ENCODE measurements around the gene SAV1.
"Not testable (repeated sequence)": the region's sequence is repeated elsewhere in the genome, so short reads cannot be mapped to it uniquely, and the experiment has no call there.

SAV1 gene

DNA sequence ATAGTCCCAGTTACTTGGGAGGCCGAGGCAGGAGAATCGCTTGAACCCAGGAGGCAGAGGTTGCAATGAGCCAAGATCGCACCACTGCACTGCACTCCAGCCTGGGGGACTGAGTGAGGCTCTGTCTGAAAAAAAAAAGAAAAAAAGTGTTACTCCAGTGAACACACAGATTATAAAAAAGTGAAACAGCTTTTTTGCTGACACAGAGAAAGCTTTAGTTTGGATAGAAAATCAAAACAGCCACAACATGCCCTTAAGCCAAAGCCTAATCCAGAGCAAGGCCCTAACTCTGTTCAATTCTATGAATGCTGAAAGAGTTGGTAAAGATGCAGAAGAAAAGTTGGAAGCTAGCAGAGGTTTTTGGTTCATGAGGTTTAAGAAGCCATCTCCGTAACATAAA is 43.2 kb downstream of the SAV1 start:
- H3K9ac ChIP-seq (ENCODE audit: low read length); H3K4me1 ChIP-seq (ENCODE audit: control insufficient read depth, insufficient read depth, low read length); H3K4me3 ChIP-seq (ENCODE audit: low read depth, low read length); H3K27me3 ChIP-seq (ENCODE audit: control insufficient read depth, insufficient read depth, low read length); H3K9me3 ChIP-seq (ENCODE audit: control insufficient read depth, insufficient read depth, low read depth, low read length); H3K27ac ChIP-seq (ENCODE audit: low read depth, low read length); H3K36me3 ChIP-seq (ENCODE audit: control insufficient read depth, insufficient read depth, low read length): not testable (repeated sequence)

DNA sequence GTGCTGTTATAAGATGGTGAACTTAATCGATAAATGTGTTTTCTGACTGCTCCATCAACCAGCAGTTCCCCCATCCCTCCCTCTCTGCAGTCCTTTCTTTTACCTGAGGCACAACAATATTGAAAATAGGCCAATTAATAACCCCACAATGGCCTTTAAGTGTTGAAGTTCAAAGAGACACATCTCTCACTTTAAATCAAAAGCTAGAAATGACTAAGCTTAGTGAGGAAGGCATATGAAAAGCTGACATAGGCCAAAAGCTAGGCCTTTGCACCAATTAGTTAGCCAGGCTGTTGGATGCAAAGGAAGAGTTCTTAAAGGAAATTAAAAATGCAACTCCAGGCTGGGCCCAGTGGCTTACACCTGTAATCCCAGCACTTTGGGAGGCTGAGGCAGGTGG is 43.7 kb downstream of the SAV1 start:
- H3K9me3 ChIP-seq (ENCODE audit: control insufficient read depth, insufficient read depth, low read depth, low read length): no peaks in the 10 kb centered on the region
- H3K9ac ChIP-seq (ENCODE audit: low read length): no peak overlapping the region
- no peaks in the 10 kb centered on the region for H3K27me3 ChIP-seq (ENCODE audit: control insufficient read depth, insufficient read depth, low read length)
- H3K4me3 ChIP-seq (ENCODE audit: low read depth, low read length): no peak overlapping the region
- H3K4me1 ChIP-seq (ENCODE audit: control insufficient read depth, insufficient read depth, low read length): no peaks in the 10 kb centered on the region
- no peak overlapping the region for H3K27ac ChIP-seq (ENCODE audit: low read depth, low read length)
- H3K36me3 ChIP-seq (ENCODE audit: control insufficient read depth, insufficient read depth, low read length): no peaks in the 10 kb centered on the region

DNA sequence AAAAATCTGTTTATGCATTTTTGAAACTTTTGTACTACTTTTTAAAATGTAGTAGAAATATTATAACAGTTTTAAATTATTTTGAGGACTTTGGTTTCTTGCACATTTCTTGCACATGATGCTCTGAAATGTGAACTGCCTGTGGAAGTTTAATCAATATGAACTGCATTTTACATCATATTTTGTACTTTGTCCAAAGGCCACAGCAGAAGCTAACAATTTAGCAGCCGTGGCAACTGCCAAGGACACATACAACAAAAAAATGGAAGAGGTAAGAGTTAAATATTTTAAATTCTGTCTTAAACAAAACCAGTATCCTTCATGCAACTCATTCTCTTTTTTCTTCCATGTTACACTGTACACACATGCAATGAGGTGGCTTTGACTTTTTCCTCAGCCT is 45.1 kb downstream of the SAV1 start:
- Histone ChIP-seq H3K9me3 (ENCODE audit: control insufficient read depth, insufficient read depth, low read depth, low read length) (no peaks in the 10 kb centered on the region), H3K9ac (ENCODE audit: low read length) (no peak overlapping the region), H3K4me1 (ENCODE audit: control insufficient read depth, insufficient read depth, low read length) (no peaks in the 10 kb centered on the region), H3K27ac (ENCODE audit: low read depth, low read length) (no peak overlapping the region), H3K4me3 (ENCODE audit: low read depth, low read length) (no peak overlapping the region), H3K36me3 (ENCODE audit: control insufficient read depth, insufficient read depth, low read length) (no peaks in the 10 kb centered on the region), H3K27me3 (ENCODE audit: control insufficient read depth, insufficient read depth, low read length) (no peaks in the 10 kb centered on the region)

DNA sequence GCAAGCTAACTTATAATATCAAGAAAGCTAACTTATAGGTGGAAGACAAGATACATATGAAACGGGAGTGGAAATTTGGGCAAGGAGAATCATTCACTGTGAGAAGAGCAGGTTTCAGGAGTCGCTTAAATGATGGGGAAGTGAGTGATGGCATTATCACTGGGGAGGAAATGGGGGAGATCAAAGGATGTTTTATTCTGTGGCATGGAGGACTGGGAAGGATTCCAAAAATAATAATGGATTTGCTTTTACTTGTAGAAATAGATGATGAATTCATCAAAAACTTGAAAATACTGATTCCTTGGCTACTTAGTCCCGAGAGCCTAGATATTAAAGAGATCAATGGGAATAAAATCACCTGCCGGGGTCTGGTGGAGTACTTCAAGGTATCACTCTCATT is 47.8 kb downstream of the SAV1 start:
- Histone ChIP-seq H3K4me1 (ENCODE audit: control insufficient read depth, insufficient read depth, low read length) (no peaks in the 10 kb centered on the region), H3K27me3 (ENCODE audit: control insufficient read depth, insufficient read depth, low read length) (no peaks in the 10 kb centered on the region), H3K9ac (ENCODE audit: low read length) (no peak overlapping the region), H3K27ac (ENCODE audit: low read depth, low read length) (no peak overlapping the region), H3K36me3 (ENCODE audit: control insufficient read depth, insufficient read depth, low read length) (no peaks in the 10 kb centered on the region), H3K9me3 (ENCODE audit: control insufficient read depth, insufficient read depth, low read depth, low read length) (no peaks in the 10 kb centered on the region), H3K4me3 (ENCODE audit: low read depth, low read length) (no peak overlapping the region)

DNA sequence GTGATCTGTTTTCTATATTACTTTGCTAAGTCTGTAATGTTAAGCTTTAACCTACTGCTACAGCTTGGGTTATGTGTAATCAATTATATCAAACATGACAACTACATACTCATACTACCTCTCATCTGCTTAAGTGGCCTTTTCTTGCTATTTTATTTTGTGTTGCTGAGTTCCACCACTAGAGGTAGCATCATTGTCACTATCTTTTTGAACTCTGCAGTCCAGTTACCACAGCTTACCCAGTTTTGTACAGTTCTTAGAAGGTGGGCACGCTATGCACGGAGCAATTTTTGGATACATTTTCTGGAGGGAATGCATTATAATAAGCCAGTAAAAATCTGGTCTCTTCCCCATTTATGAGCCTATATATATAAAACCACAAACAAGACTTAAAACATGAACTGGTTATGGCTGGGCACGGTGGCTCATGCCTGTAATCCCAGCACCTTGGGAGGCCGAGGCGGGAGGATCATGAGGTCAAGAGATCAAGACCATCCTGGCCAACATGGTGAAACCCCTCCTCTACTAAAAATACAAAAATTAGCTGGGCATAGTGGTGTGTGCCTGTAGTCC is 48.5 kb downstream of the SAV1 start:
- H3K4me1 ChIP-seq (ENCODE audit: control insufficient read depth, insufficient read depth, low read length): no peaks in the 10 kb centered on the region
- H3K9me3 ChIP-seq (ENCODE audit: control insufficient read depth, insufficient read depth, low read depth, low read length): no peaks in the 10 kb centered on the region
- H3K36me3 ChIP-seq (ENCODE audit: control insufficient read depth, insufficient read depth, low read length): no peaks in the 10 kb centered on the region
- no peak overlapping the region for H3K4me3 ChIP-seq (ENCODE audit: low read depth, low read length)
- no peak overlapping the region for H3K27ac ChIP-seq (ENCODE audit: low read depth, low read length)
- no peak overlapping the region for H3K9ac ChIP-seq (ENCODE audit: low read length)
- no peaks in the 10 kb centered on the region for H3K27me3 ChIP-seq (ENCODE audit: control insufficient read depth, insufficient read depth, low read length)

DNA sequence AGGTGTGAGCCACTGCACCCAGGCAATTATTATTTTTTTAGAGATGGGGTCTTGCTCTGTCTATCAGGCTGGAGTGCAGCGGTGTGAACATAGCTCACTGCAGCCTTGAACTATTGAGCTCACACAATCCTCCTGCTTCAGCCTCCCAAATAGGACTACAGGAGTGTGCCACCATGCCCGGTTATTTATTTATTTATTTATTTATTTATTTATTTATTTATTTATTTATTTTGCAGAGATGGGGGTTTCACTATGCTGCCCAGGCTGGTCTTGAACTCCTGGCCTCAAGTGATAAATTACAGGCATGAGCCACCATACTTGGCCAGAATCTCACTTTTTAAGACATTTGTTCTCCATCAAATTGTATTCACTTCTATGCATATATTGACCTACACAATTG is 51.8 kb downstream of the SAV1 start:
- Histone ChIP-seq H3K27me3 (ENCODE audit: control insufficient read depth, insufficient read depth, low read length) (no peaks in the 10 kb centered on the region), H3K9me3 (ENCODE audit: control insufficient read depth, insufficient read depth, low read depth, low read length) (no peaks in the 10 kb centered on the region), H3K27ac (ENCODE audit: low read depth, low read length) (no peak overlapping the region), H3K9ac (ENCODE audit: low read length) (no peak overlapping the region), H3K4me3 (ENCODE audit: low read depth, low read length) (no peak overlapping the region), H3K4me1 (ENCODE audit: control insufficient read depth, insufficient read depth, low read length) (no peaks in the 10 kb centered on the region), H3K36me3 (ENCODE audit: control insufficient read depth, insufficient read depth, low read length) (no peaks in the 10 kb centered on the region)

DNA sequence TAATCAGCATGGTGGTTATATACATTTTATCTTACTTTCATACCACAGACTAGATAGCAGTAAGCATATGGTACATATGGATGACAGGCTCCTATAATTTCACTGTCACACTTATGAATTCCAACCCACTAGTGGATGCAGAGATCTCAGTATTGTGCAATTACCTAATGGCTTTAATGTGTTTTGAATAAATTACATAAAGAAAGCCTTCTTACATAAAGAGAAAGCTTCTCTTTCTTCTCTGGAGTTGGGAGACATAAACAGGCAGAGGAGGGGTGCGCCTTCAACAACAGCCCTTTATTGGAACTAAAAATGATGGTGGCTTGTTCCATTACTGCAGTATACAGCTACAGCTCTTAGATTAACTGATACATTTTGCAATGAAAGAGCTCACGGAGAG is 52.6 kb downstream of the SAV1 start:
- no peaks in the 10 kb centered on the region for H3K36me3 ChIP-seq (ENCODE audit: control insufficient read depth, insufficient read depth, low read length)
- H3K27me3 ChIP-seq (ENCODE audit: control insufficient read depth, insufficient read depth, low read length): no peaks in the 10 kb centered on the region
- no peaks in the 10 kb centered on the region for H3K9me3 ChIP-seq (ENCODE audit: control insufficient read depth, insufficient read depth, low read depth, low read length)
- no peak overlapping the region for H3K4me3 ChIP-seq (ENCODE audit: low read depth, low read length)
- H3K27ac ChIP-seq (ENCODE audit: low read depth, low read length): no peak overlapping the region
- H3K4me1 ChIP-seq (ENCODE audit: control insufficient read depth, insufficient read depth, low read length): no peaks in the 10 kb centered on the region
- H3K9ac ChIP-seq (ENCODE audit: low read length): no peak overlapping the region

DNA sequence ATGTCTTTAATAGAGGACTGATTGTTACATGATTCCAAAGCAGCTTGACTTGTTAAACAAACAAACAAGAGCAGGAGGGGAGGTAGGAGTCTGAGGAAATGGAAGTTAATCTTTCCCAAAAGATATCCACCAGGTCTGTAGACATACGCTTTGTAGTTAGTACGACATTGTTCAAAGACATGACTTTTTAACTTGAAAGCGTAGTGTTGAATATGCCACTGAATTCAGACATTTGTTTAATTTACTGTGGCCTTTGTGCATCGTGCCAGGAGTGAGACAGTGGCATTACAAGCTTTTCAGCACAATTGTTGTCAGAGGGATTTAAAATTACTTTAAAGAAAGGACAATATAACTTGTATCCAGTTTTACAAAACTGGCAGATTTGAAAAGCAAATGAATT is 53.0 kb downstream of the SAV1 start:
- no peak overlapping the region for H3K4me3 ChIP-seq (ENCODE audit: low read depth, low read length)
- no peaks in the 10 kb centered on the region for H3K36me3 ChIP-seq (ENCODE audit: control insufficient read depth, insufficient read depth, low read length)
- H3K27me3 ChIP-seq (ENCODE audit: control insufficient read depth, insufficient read depth, low read length): no peaks in the 10 kb centered on the region
- no peak overlapping the region for H3K27ac ChIP-seq (ENCODE audit: low read depth, low read length)
- H3K9me3 ChIP-seq (ENCODE audit: control insufficient read depth, insufficient read depth, low read depth, low read length): no peaks in the 10 kb centered on the region
- no peaks in the 10 kb centered on the region for H3K4me1 ChIP-seq (ENCODE audit: control insufficient read depth, insufficient read depth, low read length)
- no peak overlapping the region for H3K9ac ChIP-seq (ENCODE audit: low read length)

DNA sequence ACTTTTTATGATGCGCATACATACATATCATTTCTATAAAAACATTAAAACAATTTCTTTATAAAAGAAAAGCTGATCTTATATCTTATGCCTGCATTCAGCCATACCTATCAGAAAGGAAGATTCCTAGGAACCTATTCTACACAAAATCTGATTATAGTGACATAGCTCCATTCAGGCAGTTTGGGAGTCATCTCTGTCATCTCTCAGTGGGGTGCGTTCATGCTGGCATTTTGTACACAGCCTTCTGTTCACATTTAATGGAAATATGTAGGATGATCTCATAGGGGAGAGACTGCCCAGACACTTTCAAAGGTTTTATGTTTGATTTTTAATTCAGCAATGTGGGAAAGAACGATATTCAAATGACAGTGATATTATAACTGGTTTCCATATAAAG is 55.3 kb downstream of the SAV1 start:
- Histone ChIP-seq H3K9me3 (ENCODE audit: control insufficient read depth, insufficient read depth, low read depth, low read length) (no peaks in the 10 kb centered on the region), H3K4me1 (ENCODE audit: control insufficient read depth, insufficient read depth, low read length) (no peaks in the 10 kb centered on the region), H3K9ac (ENCODE audit: low read length) (no peak overlapping the region), H3K27me3 (ENCODE audit: control insufficient read depth, insufficient read depth, low read length) (no peaks in the 10 kb centered on the region), H3K36me3 (ENCODE audit: control insufficient read depth, insufficient read depth, low read length) (no peaks in the 10 kb centered on the region), H3K27ac (ENCODE audit: low read depth, low read length) (no peak overlapping the region), H3K4me3 (ENCODE audit: low read depth, low read length) (no peak overlapping the region)

DNA sequence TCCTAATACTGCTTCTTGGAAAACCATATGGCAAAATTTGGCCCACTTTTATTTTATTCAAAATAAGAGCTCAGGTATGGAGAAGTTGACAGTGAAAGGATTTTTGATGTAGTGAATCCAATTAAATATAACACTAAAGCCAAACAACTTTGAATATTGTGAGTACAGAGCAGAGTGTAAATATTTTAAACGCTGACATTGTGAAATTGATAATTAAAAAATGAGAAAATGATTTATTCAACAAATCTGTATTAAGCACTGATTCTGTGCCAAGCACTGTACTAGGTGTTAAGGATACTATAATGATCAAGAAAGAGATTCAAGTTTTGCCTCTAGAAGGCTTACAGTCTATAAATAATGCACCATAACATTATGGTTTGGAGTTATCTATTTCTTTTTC is 57.6 kb downstream of the SAV1 start:
- no peaks in the 10 kb centered on the region for H3K9me3 ChIP-seq (ENCODE audit: control insufficient read depth, insufficient read depth, low read depth, low read length)
- H3K4me3 ChIP-seq (ENCODE audit: low read depth, low read length): no peak overlapping the region
- no peak overlapping the region for H3K9ac ChIP-seq (ENCODE audit: low read length)
- H3K27me3 ChIP-seq (ENCODE audit: control insufficient read depth, insufficient read depth, low read length): no peaks in the 10 kb centered on the region
- no peaks in the 10 kb centered on the region for H3K36me3 ChIP-seq (ENCODE audit: control insufficient read depth, insufficient read depth, low read length)
- no peak overlapping the region for H3K27ac ChIP-seq (ENCODE audit: low read depth, low read length)
- H3K4me1 ChIP-seq (ENCODE audit: control insufficient read depth, insufficient read depth, low read length): no peaks in the 10 kb centered on the region

DNA sequence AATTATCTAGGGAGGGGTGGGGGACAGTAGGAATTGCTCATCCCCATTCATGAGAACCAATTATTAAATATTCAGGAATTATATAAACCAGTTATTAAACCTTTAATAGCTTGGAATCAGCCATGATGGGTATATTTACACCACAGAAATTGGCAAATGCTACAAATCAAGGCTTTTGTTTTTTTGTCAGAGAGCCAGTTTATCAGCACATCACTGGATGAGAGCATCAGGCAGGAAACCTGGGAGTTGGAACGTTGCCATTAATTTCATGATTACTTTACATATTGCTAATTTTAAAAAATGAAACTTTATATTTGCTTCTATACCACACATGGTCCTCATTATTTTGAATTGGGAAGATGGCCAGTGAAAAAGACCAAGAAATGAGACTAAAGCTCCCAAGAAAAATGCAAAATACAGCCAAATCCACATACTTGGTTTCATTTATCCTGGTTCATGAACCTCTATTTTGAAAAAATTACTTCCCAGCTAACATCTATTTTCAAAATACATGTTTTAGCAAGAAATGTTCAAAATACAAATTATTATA is 59.7 kb downstream of the SAV1 start:
- Histone ChIP-seq H3K27ac (ENCODE audit: low read depth, low read length) (no peak overlapping the region), H3K9ac (ENCODE audit: low read length) (no peak overlapping the region), H3K36me3 (ENCODE audit: control insufficient read depth, insufficient read depth, low read length) (no peaks in the 10 kb centered on the region)

DNA sequence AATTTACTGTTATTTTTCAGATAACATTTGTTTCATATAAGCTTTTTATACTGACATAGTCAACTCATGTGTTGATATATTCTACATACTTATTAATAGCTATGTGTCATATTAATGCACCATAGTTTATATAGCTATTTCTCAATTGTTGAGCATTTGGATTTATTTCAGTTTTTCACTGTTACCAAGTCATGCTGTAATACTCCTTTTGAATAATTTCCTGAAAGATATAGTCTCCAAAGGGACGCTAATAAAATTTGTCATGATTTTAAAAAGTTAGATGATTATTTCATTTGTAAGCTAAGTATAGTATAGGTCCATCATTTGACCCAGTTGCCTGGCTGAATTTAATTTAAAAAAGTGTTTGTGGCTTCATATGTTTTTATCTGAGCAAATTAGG is 60.3 kb downstream of the SAV1 start:
- Histone ChIP-seq H3K27ac (ENCODE audit: low read depth, low read length) (no peak overlapping the region), H3K4me1 (ENCODE audit: control insufficient read depth, insufficient read depth, low read length) (no peaks in the 10 kb centered on the region), H3K4me3 (ENCODE audit: low read depth, low read length) (no peak overlapping the region), H3K9ac (ENCODE audit: low read length) (no peak overlapping the region), H3K27me3 (ENCODE audit: control insufficient read depth, insufficient read depth, low read length) (no peaks in the 10 kb centered on the region), H3K36me3 (ENCODE audit: control insufficient read depth, insufficient read depth, low read length) (no peaks in the 10 kb centered on the region), H3K9me3 (ENCODE audit: control insufficient read depth, insufficient read depth, low read depth, low read length) (no peaks in the 10 kb centered on the region)

More for the DNA sequence above, 59.7 kb downstream of the SAV1 start:
- no peaks in the 10 kb centered on the region for H3K9me3 ChIP-seq (ENCODE audit: control insufficient read depth, insufficient read depth, low read depth, low read length)
- H3K27me3 ChIP-seq (ENCODE audit: control insufficient read depth, insufficient read depth, low read length): no peaks in the 10 kb centered on the region
- H3K4me3 ChIP-seq (ENCODE audit: low read depth, low read length): no peak overlapping the region
- H3K4me1 ChIP-seq (ENCODE audit: control insufficient read depth, insufficient read depth, low read length): no peaks in the 10 kb centered on the region

Measured in HUES6 (cell line).